CD4-positive, alpha-beta T cell treated with Interferon alpha-2 for 1 hour (primary cell): Measurements from ENCODE around the gene C6orf47.

Experiments
- DNase-seq, 2 donors: peaks; one replicate each; pipeline ENCODE4 v3.0.0-alpha.2; 2020 to 2022

Gene C6orf47

DNA sequence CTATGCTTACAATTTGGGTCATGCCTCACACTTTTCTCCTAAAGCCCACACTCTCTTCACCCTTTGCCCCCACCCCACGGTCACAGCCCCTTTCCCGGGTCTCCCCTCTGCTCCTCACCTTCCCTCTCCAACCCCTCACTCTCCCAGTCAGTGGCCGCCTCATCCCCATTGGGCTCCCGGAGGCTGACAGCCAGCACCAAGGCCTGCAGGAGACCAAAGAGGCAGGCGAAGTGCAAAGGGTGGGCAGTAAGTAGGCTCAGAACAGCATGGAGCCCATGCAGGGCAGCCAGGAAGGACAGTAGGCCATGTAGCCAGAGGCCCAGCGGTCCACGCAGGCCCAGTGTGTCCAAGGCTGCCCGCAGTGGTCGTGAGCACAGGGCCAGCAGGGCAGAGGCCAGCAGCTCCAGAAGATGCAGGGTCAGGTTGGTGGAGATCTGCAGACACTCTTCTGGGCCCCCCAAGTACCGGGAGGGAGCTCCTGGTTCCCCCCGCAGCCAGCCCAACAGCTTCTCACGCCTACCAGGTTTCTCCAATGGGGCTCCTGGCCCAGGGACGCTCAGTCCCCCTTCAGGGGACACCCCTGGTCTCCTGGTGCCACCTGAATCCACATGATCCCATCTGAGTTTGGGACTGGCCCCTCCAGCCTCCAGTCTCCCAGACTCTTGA is 1.5 kb downstream of the C6orf47 start:
- no peak for DNase-seq

DNA sequence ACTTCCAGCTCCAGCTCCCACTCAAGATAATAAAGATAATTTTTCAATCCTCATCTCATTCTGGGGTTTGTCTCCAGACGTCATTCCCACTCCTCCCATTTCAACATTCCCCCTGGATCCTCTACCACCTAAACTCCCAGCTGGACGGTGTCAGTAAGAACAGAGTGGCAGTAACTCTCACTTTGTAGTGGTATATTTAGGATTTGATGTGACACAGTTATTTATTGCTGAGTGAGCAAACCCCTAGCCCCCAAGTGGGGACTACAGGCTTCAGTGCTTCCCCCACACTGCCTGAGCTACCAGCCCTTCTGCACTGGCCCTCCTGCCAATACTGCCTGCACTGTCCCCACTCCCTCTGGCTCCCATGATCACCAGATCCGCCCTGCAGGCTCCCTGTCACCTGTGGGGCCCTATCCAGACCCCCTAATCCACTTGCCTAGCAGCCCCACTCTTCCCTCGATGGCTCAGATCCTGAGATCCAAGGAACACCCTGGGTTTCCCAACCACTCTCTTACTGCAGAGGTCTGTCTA is 2.4 kb downstream of the C6orf47 start:
- DNase-seq, result no peak

GRCh38 chr6:31657406-31658157 is 3.0 kb downstream of the C6orf47 start:
- peak in 1 of 2 donors; percentile 42 for DNase-seq

DNA sequence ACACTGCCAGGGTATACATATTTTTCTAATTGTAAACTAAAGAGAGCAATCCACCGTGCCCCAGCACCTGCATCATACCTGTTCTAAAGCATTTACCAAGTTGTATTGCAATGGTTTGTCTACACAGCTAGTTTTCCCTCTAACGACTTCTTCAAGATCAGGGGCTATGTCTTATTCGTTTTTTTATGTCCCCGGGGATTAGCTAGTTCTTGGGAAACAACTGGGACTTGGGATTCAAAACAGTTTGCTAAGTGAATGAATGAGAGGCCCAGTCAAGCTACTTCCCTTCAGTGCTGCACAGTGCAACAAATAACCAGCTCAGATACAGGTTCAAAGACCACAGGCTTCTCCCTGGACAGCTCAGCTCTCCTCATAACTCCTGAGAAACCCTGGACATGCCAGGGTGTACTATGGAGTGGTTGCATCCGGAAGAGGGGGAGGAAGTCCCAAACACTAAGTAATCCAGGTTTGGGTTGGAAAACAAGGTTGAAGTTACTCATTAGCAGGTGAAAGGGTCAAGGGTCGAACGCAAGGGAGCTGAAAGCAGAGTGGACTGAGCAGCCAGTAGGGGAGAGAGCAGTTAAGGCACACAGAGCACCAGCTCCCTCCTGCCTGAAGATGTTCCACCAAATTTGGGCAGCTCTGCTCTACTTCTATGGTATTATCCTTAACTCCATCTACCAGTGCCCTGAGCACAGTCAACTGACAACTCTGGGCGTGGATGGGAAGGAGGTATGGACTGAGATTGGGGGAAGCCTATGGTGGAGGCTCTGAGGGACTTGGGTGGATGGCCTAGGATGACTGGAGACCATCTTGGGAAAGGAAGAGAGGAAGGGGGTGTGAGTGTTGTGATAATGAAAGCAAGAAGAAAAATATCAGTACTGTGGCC is 5.0 kb downstream of the C6orf47 start, which contains the start of gene APOM:
TSS of gene APOM (plus strand) at position 546 of the 889 bp plus-strand sequence. CDS start at position 619, 73 bp downstream.
- no peak for DNase-seq

DNA sequence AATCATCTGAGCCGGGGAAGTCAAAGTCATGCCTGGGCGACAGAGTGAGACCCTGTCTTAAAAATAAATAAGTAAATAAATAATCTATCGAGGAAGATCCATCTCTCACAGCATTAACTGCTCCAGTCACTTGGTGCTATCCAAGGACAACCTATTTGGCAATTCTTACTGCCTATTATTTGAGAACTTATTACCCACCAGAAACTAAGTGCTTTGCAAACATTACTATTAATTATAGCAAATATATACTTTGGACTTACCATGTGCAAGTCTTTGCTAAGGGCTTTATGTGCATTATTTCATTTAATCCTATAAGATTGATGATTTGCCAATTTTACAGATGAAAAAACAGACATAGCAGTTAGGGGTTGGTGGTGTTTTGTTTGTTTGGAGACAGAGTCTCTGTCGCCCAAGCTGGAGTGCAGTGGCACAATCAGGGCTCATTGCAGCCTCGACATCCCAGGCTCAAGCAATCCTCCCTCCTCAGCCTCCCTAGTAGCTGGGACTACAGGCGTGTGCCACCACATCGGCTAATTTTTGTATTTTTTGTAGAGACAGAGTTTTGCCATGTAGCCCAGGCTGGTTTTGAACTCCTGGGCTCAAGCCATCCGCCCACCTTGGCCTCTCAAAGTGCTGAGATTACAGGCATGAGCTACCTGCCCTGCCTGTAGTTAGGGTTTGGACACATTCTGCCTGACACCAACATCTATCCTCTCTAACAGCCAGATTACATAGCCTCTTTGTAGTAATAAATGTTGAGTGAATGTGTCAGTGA is 5.8 kb downstream of the C6orf47 start:
- no peak for DNase-seq

- DNase-seq, result peak in 1 of 2 donors; percentile 90
Measured at GRCh38 chr6:31652925-31653724, 7.5 kb downstream of the C6orf47 start.

DNA sequence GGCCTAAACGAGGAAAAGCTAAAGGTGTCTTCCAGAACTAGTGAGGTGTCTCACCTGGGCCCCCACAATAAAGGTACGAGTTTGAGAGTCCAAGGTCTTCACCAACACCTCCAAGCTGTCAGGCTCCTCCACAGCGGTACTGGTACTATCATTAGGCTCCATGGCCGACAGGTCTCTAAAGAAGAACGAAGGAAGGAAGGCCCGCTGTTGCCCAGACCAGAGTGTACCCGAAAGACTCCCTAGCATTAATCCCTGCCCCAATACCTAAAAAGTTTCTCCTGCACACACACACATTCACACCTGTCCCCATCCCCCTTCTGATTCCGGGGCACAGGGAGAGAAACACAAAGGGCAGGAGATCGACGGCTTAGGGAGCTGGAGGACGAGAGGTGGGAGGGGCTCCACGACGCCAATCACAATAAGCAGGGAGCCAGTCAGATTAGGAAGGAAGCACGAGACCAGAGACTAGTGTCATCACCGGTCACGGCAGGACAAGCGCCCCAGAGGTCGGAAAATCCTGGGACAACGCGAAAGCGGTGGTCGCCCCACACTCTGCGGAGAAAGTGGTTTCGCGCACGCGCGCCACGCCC is 8.9 kb downstream of the C6orf47 start:
- no peak for DNase-seq

- no peak for DNase-seq
Measured at GRCh38 chr6:31645325-31645724, 15.3 kb downstream of the C6orf47 start.

- no peak for DNase-seq
Measured at GRCh38 chr6:31643818-31644454, 16.6 kb downstream of the C6orf47 start.

DNA sequence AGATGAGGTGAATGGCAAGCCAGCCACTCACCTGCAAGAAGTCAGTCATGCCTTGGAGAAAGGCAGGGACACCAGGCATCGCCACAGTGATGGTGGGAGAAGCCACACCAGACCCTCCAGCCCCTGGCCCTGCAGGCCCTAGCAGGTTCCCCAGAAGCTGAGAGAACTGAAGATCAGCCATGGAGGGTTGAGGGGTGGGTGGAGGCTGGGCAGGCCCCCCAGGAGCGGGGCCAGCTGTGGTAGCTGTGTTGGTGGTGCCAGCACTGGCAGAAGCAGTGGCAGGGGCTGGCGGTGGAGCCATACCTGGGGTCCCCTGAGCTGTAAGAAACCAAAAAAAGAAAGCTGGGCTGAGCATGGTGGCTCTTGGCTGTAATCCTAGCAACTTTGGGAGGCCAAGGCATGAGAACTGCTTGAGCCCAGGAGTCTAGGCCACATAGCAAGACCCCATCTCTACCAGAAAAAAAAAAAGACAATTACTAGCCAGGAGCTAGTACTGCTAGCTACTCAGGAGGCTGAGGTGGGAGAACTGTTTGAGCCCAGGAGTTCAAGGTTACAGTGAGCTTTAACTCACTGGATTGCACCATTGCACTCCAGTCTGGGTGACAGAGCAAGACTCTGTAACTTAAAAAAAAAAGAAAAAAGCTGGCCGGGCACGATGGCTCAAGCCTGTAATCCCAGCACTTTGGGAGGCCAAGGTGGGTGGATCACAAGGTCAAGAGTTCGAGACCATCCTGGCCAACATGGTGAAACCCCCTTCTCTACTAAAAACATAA is 17.6 kb downstream of the C6orf47 start:
- no peak for DNase-seq

DNA sequence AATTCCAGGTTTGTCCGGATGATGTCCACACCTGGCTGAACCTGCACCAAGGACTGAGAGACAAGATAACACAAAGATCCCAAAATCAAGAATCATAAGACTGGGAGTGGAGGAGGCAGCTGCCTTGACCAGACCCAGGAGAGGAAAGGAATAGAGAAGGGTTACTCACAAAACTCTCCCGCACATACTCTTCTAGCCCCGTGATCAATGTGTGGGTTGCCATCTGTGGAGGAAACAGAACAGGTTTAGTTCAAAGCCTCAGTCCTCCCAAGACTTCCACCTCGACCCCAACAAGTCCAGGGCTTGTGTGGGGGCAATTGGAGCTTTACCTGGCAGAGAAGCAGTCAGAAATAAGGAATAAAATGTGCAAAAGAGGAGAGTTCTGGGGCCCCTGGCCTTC is 19.2 kb downstream of the C6orf47 start:
- DNase-seq, result no peak

GRCh38 chr6:31640612-31641011 is 20.0 kb downstream of the C6orf47 start:
- DNase-seq, result no peak

DNA sequence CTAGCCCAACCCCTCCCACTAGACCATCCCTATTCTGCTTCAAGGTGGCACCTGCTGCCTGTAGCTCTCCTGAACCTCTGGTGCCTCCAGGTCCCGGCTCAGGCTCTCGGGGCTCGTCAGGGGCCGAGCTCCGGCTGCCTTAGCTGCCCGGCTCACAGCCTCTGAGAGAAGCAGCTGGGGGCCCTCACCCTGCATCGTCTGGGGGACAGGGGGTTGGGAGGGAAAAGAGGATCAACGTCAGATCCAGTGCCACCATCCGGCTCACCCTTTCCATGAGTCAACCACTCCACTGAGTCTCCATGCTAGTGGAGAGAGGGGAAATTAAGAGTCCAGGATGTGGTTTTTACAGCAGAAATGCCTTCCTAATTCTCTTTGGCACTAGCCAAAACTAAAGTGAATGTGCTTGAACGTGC is 21.1 kb downstream of the C6orf47 start:
- no peak for DNase-seq

DNA sequence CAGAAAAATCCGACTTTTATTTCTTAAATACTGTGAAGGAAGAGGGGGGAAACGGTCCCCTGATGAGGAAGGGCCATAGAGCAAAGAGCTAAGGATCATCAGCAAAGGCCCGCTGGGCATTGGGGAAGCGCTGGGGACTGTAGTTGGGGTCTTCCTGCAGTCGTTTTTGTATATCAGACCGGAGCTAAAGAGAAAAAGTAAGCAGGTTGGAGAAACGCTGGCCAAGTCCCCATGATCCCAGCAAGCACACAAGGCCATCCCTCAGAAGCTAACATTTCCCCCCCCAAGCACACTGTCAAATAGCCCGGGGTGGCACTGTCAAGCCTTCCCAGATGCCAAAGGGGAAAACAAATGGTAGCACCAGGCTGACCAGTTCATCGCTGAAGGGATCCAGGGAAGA is 21.5 kb downstream of the C6orf47 start:
- no peak for DNase-seq

- no peak for DNase-seq
Measured at GRCh38 chr6:31636698-31637596, 23.6 kb downstream of the C6orf47 start.

GRCh38 chr6:31634969-31635575 is 25.5 kb downstream of the C6orf47 start:
- no peak for DNase-seq

DNA sequence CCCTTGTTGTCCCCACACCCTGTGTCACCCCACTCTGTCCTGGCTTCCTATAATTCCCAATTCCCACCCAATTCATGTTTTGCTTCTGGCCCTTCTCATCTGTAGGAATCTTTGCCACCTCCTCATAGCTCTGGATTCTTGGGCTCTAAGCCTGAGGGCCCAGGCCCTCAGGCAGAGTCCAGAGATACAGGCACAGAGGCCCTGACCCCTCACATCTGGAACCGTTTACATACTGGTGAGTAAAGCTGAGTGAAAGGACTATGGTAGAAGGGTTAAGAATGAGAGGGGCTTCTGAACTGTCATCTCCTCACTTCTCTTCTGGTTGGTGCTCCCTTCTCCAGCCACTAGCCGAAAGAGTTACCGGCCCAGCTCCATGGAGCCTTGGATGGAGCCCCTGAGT is 26.4 kb downstream of the C6orf47 start:
- no peak for DNase-seq

- DNase-seq, result no peak
Measured at GRCh38 chr6:31633447-31633846, 27.1 kb downstream of the C6orf47 start.
